Measurements from ENCODE around the gene IFFO2. TPM values are rescaled to one million over a fixed set of nuclear protein-coding genes. Genes with fewer than 3 reads are reported as not detected.

Gene IFFO2
- total RNA-seq, 4 donors from 2014 or later, result 5.0 to 145 (median 13.6) TPM

- Histone ChIP-seq H3K36me3 (no peaks in the 10 kb centered on the region), H3K4me3 (no peak overlapping the region), H3K4me1 (no peaks in the 10 kb centered on the region), H3K27ac (no peak overlapping the region), H3K27me3 (no peaks in the 10 kb centered on the region), H3K9me3 (no peaks in the 10 kb centered on the region)
- in situ Hi-C loops (cut with MboI; ENCODE audit: low pct_ligation_motif_present in 1 of 4, low pct_unique_long_range_greater_than_20kb in 1 of 4, low sequenced_read_pairs in 3 of 4), result loop anchor here in 1 of 4 donors (10.0 kb wide), 1 partner anchor 220 kb away; no protein-coding TSS in a partner anchor
- intact Hi-C loops (cut with DNase I; ENCODE audit: low total_unique reads), result loop anchor here (10.0 kb wide), 1 partner anchor 210 kb away; no protein-coding TSS in a partner anchor
- 84 to 95% methylated on average over 6 of the region's 6 CpGs for WGBS, 2 donors (ENCODE audit: low coverage in 1 of 2)
- DNase-seq, result no peak
- TF ChIP-seq CTCF (IDR thresholded peaks at IDR 0.05), result no peak
Measured at GRCh38 chr1:18884727-18885126, 71.7 kb downstream of the IFFO2 start.

GRCh38 chr1:18884419-18884717, 72.1 kb downstream of the IFFO2 start:
- H3K4me3 ChIP-seq, result no peak overlapping the region
- in situ Hi-C loops (cut with MboI; ENCODE audit: low pct_ligation_motif_present in 1 of 4, low pct_unique_long_range_greater_than_20kb in 1 of 4, low sequenced_read_pairs in 3 of 4), result loop anchor here in 1 of 4 donors (10.0 kb wide), 1 partner anchor 220 kb away; no protein-coding TSS in a partner anchor
- WGBS, 2 donors (ENCODE audit: low coverage in 1 of 2), result 60 to 68% methylated on average over 1 to 4 of the region's 4 CpGs
- no peaks in the 10 kb centered on the region for H3K36me3 ChIP-seq
- no peaks in the 10 kb centered on the region for H3K4me1 ChIP-seq
- no peak overlapping the region for H3K27ac ChIP-seq
- intact Hi-C loops (cut with DNase I; ENCODE audit: low total_unique reads), result loop anchor here (10.0 kb wide), 1 partner anchor 210 kb away; no protein-coding TSS in a partner anchor
- no peaks in the 10 kb centered on the region for H3K27me3 ChIP-seq
- no peak for TF ChIP-seq CTCF (IDR thresholded peaks at IDR 0.05)
- no peak for TF ChIP-seq EP300 (IDR thresholded peaks at IDR 0.05; ENCODE audit: low read depth)
- no peak for TF ChIP-seq POLR2A (IDR thresholded peaks at IDR 0.05)
- no peak for TF ChIP-seq POLR2AphosphoS5 (IDR thresholded peaks at IDR 0.05)
- DNase-seq, result no peak
- no peaks in the 10 kb centered on the region for H3K9me3 ChIP-seq

GRCh38 chr1:18883636-18884418, 72.6 kb downstream of the IFFO2 start:
- in situ Hi-C loops (cut with MboI; ENCODE audit: low pct_ligation_motif_present in 1 of 4, low pct_unique_long_range_greater_than_20kb in 1 of 4, low sequenced_read_pairs in 3 of 4), result loop anchor here in 1 of 4 donors (10.0 kb wide), 1 partner anchor 221 kb away; no protein-coding TSS in a partner anchor
- H3K4me1 ChIP-seq, result no peaks in the 10 kb centered on the region
- 33 to 54% methylated on average over 3 to 13 of the region's 14 CpGs for WGBS, 2 donors (ENCODE audit: low coverage in 1 of 2)
- no peaks in the 10 kb centered on the region for H3K9me3 ChIP-seq
- no peaks in the 10 kb centered on the region for H3K36me3 ChIP-seq
- TF ChIP-seq POLR2AphosphoS5 (IDR thresholded peaks at IDR 0.05), result no peak
- TF ChIP-seq EP300 (IDR thresholded peaks at IDR 0.05; ENCODE audit: low read depth), result no peak
- TF ChIP-seq POLR2A (IDR thresholded peaks at IDR 0.05), result no peak
- peak; percentile 81 to 88 (median 83) for TF ChIP-seq CTCF (IDR thresholded peaks at IDR 0.05)
- intact Hi-C loops (cut with DNase I; ENCODE audit: low total_unique reads), result loop anchor here (10.0 kb wide), 1 partner anchor 211 kb away; no protein-coding TSS in a partner anchor
- H3K4me3 ChIP-seq, result no peak overlapping the region
- no peak overlapping the region for H3K27ac ChIP-seq
- no peaks in the 10 kb centered on the region for H3K27me3 ChIP-seq
- peak; percentile 73 for DNase-seq

GRCh38 chr1:18883079-18883478, 73.4 kb downstream of the IFFO2 start:
- DNase-seq, result no peak
- Histone ChIP-seq H3K9me3 (no peaks in the 10 kb centered on the region), H3K4me3 (no peak overlapping the region), H3K27ac (no peak overlapping the region), H3K27me3 (no peaks in the 10 kb centered on the region), H3K36me3 (no peaks in the 10 kb centered on the region), H3K4me1 (no peaks in the 10 kb centered on the region)
- no peak for TF ChIP-seq CTCF (IDR thresholded peaks at IDR 0.05)
- intact Hi-C loops (cut with DNase I; ENCODE audit: low total_unique reads), result loop anchor here (10.0 kb wide), 1 partner anchor 212 kb away; no protein-coding TSS in a partner anchor
- in situ Hi-C loops (cut with MboI; ENCODE audit: low pct_ligation_motif_present in 1 of 4, low pct_unique_long_range_greater_than_20kb in 1 of 4, low sequenced_read_pairs in 3 of 4), result loop anchor here in 1 of 4 donors (10.0 kb wide), 1 partner anchor 222 kb away; no protein-coding TSS in a partner anchor
- WGBS, 2 donors (ENCODE audit: low coverage in 1 of 2), result 95% methylated on average over 17 of the region's 23 CpGs; no CpG with 5 or more reads in 1 of the 2 donors

Data from transverse colon (tissue), 4 donors.